Posterior cingulate gyrus (tissue), 11 donors: ENCODE data around the gene GALNT16.
"Not testable (repeated sequence)": the region's sequence is repeated elsewhere in the genome, so short reads cannot be mapped to it uniquely, and the experiment has no call there.

Experiments
- DNase-seq, 10 donors: peaks; one replicate each; pipeline versions ENCODE4 v3.0.0 to v3.0.0-alpha.2; 2020 to 2021; ENCODE audit warnings: mixed read lengths in 3 of 10
- intact Hi-C: fragments of 100-400 bp; cut with DNase I; formaldehyde crosslinking; loops from one replicate; pipeline ENCODE4 v1.15.1; 2023

GALNT16 gene

DNA sequence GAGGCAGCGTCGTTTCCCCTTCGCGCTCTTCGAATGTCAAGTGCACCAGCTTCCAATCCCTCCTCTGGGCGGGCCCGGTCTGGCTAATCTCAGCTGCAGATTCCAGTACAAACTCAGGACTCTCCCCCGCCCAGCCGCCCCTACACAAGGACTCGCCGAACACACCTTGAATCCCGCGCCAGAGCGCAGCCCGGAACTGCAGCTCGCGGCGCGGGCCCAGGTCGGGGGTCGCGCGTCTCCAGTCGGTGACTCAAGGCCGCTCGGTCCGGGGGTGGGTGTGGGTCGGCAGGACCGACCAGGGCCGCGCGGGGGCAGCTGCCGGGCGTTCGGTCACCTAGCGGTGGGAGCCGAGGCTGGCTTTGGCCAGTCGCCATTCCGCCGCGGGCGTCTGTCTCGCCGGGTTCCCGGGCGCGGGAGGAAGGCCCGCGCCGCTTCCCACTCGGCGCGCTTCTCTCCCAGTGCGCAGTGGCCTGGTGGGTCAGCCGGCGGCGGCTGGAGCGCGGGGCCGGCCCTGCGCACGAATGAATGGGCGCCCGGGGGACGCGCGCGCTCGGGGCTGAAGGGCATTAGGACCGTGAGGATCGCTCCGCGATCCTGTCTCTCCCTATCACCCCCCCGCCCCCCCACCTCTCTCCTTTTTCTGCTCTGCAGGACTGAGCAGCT is at the start of gene GALNT16:
TSS of gene GALNT16 (plus strand) at position 632 of the 663 bp plus-strand sequence. CDS start 133 bp downstream, outside the sequence.
- DNase-seq: peak in 7 of 10 donors; percentile 26 to 88 (median 58)
- intact Hi-C loops: loop anchor here (5.0 kb wide), 1 partner anchor 93 kb away; no protein-coding TSS in a partner anchor

DNA sequence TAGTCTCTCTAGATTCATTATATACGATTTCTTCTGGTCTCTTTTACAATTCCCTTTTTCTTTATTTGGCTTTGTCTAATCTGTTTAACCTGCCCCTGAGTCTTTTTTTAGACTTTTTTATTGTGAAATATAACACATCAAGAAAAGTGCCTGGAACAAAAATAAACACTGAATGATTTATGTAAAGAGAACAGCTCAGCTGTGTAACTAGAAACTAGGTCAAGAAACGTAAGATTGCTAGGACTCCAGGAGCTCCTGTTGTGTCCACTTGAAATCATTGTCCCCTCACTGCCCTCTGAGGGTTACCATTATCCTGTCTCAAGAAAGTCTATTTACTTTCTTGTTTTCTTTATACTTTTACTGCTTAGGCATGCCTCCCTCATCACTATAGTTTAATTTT is 45.6 kb upstream of the GALNT16 start:
- intact Hi-C loops: no loop called here
- DNase-seq: no peak

DNA sequence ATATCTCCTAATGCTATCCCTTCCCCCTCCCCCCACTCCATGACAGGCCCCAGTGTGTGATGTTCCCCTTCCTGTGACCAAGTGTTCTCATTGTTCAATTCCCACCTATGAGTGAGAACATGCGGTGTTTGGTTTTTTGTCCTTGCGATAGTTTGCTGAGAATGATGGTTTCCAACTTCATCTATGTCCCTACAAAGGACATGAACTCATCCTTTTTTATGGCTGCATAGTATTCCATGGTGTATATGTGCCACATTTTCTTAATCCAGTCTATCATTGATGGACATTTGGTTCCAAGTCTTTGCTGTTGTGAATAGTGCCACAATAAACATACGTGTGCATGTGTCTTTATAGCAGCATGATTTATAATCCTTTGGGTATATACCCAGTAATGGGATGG is 42.3 kb upstream of the GALNT16 start:
- DNase-seq, intact Hi-C loops: not testable (repeated sequence)

DNA sequence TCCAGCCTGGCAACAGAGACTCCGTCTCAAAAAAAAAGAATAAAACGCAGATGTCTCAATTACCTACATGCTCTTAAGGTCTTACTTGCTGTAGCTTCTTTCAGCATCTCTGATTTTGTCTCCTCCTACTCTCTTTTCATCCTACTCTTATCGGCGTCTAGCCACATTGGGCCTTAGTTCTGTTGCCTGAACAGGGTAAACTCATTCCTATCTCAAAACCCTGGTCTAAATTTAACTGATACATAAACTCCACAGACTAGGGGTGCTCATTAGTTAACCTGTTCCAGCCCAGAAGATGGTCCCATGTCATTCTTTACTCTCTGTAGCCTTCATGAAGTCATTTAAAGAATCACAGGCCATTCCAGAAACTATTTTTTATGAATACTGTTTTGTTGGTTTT is 35.0 kb upstream of the GALNT16 start:
- intact Hi-C loops: no loop called here
- no peak for DNase-seq

DNA sequence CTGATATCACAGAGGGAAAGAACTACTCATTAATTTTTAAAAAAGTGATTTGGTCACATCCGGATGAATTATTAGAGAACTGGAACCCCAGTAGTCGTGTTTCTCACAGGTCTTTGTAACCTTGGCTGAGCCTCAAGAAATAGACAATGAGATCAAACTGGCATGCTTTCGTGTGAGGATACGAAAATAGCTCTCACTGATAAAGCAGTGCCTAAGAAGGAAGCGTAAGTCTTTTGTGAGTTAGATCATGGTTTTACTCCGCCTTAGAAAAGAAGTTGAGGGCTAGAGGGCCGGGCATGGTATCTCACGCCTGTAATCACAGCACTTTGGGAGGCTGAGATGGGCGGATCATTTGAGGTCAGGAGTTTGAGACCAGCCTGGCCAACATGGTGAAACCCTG is 33.8 kb upstream of the GALNT16 start:
- no peak for DNase-seq
- intact Hi-C loops: no loop called here

DNA sequence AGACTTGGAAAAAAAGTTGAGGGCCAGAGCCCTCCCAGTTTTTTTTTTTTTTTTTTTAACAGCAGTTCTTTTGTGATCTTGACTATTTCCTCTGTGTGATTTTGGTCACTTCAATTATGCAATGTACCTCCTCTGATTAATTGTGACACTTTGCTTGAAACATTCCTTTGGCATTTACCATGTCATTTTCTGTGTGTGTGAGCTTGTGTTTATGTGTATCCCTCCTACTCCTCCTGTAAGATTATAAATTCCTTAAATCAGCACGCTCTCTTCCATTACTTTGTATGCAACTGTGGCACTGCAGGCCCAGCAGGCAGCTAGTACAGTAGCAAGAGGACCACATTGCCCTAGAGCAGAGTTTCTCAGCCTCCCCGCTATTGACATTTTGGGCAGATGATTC is 33.2 kb upstream of the GALNT16 start:
- no peak for DNase-seq
- intact Hi-C loops: no loop called here

DNA sequence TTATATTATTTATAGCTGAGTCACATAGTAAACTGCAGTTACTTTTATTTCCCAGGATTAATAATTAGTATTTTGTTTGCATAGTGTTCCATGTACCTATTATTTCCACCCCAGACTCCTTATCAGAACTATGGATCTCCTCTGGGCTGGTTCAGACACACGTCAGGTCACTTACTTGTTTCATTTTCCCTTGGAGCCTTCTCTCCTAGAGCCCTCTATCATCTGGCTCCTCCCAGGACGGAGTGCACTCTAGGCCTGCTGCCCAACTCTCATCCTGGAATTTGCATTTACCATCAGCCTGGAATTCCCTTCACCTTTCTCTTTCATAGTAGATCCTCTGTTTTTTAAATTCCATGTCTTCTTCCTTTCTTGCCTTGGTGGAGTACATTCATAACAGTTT is 28.5 kb upstream of the GALNT16 start:
- no peak for DNase-seq
- intact Hi-C loops: no loop called here

DNA sequence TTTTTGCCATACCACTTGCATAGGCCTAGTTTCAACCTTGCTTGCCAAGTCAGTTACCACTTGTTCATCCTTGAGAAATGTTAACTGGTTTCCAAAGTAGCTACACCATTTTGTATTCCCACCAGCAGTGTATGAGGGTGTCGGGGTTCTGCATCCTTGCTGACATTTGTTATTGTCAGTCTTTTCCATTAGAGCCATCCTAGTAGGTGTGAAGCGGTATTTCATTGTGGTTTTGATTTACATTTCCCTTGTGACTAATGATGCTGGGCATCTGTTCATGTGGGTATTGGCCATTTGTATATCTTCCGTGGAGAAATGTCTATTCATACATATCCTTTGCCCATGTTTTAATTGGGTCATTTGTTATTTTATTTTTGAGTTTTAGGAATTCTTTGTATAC is 27.6 kb upstream of the GALNT16 start:
- intact Hi-C loops: no loop called here
- DNase-seq: no peak

DNA sequence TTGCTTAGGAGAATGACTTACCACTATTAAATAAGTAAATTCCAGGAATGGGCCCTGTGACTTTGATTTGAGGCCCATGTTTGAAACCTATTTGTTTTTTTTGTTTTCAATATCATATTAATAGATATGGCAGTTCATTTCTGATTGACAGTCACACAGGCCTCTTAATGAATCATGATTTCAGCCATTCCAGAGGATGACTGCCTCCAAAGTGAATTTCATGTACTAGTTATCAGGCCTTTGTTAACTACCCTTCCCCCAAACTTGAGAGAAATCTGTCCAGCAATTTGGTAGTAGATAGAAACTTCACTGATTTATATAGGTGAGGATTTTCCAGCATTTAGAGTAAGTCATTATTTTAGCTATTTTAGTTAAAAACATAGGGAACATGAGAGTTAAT is 25.9 kb upstream of the GALNT16 start:
- intact Hi-C loops: no loop called here
- DNase-seq: no peak

DNA sequence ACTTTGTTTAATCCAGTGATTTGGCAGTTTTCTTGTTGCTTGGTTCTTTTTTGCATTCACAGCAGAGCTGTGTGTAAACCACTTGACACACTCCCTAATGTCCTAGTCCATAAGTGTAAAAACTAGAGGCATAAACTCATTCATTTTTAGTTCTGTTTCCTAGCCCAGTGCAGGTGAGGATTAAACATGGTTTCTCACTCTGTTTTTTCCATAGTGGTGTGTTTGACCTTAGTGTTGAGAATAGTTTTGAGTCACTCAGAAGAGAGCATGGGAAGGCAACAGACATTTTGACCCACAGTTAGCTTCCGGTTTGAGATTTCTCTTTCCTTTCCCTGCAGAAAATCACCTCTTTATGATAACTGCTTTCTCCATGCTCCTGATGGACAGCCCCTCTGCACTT is 24.2 kb upstream of the GALNT16 start:
- intact Hi-C loops: no loop called here
- DNase-seq: no peak

DNA sequence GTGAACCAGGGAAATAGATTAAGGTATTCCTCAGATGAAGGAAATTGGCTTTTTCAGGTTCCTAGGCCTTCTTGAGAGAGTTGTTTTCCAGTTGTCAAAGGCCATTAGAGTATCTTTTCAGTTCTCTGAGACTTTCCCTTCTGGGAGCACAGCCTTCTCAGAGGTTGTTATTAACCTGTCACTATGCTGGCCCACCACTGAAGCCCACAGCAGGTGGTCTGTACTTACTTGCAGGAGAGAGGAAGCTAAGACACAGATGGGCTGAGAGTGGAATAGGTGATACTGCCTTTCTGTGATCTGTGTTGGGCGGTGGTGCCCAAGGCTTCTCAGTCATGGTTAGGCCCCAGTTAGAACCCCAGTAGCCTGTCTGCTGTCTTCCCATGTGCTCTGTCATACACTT is 22.8 kb upstream of the GALNT16 start:
- no peak for DNase-seq
- intact Hi-C loops: no loop called here

DNA sequence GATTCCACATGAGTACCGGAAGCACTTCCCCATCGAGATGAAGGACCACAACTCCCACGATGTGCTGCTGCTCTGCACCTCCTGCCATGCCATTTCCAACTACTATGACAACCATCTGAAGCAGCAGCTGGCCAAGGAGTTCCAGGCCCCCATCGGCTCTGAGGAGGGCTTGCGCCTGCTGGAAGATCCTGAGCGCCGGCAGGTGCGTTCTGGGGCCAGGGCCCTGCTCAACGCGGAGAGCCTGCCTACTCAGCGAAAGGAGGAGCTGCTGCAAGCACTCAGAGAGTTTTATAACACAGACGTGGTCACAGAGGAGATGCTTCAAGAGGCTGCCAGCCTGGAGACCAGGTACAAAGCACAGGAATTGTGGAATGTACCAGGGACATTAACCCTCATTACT is 22.4 kb upstream of the GALNT16 start:
- DNase-seq: peak in 2 of 10 donors; percentile 12 to 74
- intact Hi-C loops: no loop called here

DNA sequence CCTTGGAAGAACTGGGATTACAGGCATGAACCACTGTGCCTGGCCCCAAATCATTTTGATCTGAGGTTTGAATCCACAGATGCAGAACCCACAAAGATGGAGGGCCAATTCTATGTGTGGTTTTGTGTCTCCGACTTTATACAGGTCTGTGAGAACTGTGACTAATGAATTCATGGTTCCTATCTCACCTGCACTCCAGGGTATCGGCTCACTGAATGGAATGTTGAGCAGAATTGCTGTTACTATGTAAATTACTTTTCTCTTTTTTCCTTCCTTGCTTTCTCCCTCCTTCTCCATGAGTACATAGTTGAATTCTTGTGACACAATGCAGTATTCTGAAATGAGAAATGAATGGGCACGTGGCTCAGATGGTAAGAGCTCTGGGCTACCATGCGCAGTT is 21.1 kb upstream of the GALNT16 start:
- intact Hi-C loops: no loop called here

DNA sequence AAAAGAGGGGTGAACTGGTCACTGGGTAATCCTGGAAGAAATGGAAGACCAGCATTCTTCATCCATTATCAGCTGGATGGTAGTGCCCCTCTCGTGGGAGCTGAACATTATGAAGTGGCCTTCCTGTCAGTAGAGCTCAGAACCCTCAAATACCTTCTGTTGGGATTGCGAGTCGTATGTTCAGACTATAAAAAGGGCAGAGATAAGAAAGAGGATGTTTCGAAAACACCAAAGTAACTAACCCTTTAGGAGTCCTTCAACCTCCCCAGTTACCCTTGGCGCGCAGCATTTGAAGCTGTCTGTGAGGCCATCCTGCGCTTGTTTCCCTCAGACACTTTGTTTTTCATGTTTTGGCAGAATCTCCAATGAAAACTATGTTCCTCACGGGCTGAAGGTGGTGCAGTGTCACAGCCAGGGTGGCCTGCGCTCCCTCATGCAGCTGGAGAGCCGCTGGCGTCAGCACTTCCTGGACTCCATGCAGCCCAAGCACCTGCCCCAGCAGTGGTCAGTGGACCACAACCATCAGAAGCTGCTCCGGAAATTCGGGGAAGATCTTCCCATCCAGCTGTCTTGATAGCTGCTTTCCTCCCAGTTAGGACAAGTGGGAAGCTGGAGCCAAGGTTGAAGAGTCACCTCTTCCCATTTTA is 19.3 kb upstream of the GALNT16 start:
- no peak for DNase-seq
- intact Hi-C loops: loop anchor here (5.0 kb wide), 1 partner anchor 88 kb away; the partner anchor contains the start of gene DCAF5

More for the DNA sequence above, 21.1 kb upstream of the GALNT16 start:
- no peak for DNase-seq

DNA sequence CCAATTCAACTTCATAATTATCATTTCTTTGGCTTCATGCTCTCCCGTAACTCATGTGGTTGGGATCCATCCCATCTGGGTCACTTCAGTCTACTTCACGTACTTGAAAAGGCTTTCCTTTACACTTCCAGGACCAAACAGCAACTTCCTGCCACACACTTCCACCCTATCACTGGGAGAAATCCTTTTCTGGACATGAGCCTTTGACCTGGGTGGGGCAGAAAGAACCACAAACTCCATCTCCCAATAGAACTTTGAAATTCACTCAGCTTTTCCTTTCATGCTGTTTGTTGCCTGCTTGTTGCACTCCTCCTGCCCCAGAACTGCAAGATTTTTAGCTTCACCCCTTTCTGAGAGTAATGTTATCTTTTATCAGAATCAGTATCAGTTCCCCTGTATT is 18.4 kb upstream of the GALNT16 start:
- DNase-seq: no peak
- intact Hi-C loops: loop anchor here (5.0 kb wide), 1 partner anchor 89 kb away; the partner anchor contains the start of gene DCAF5

DNA sequence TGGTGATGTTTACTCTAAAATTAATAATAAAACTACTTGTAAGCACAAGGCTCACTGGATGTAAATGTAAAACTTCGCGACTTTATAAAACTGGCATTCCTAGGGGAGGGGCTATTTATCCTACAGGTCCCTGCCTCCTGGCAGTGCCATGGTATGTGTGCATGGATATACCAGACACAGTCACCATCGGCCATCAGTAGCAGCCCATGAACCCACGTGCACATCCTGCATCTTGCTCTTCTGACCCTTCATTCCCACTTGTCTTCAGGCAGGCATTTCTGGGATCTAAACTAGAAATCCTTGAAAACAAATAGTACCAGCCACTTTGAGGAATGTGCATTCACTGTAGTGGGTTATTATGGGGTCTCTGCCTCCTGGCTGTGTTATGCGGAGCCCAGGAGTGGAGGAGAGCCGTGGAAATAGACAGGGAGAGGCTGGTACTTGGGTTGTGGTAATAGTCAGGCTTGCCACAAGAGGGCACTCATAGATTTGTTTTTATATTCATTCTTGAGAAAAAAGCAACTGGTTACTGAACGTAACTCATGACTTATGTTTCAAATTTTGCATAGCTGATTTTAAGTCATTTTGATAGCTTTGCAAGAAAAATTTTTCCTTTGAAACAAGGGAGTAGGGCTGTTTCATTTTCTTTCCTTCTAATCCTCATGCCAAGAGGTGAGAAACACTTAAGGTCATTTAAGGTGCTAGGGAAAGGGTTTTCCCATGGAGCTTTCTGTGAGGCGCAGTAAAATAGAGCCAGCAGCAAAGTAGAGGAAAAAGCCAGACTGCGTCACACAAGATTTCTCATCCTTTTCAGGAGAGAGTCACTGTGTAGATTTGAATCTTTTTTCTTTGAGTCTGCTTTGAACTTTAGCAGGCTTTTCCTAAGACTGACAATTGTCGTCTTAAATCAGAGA is 17.4 kb upstream of the GALNT16 start:
- peak in 4 of 10 donors; percentile 23 to 58 (median 40) for DNase-seq
- intact Hi-C loops: loop anchor here (1.0 to 5.0 kb wide), 3 partner anchors 90 to 218 kb away; partner anchors contain the start of gene DCAF5

DNA sequence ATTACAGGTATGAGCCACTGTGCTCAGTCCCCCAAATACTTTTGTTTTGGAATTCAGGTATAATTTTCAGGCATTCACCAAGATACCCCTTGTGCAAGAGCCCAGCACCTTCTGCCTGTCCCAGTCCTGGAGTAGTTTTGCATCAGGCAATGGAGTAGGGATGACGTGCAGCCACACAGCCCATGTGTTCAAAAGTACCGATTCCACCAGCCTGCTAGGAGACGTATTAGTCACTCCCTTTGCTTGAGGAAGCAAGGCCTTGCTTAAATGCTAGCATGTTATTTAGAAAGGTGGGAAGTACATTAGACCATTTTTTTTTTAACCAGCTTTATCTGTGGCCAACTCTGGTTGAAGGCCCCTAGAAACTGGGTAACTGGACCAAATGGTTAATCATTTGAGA is 15.0 kb upstream of the GALNT16 start:
- intact Hi-C loops: loop anchor here (5.0 kb wide), 1 partner anchor 93 kb away; the partner anchor contains the start of gene DCAF5
- DNase-seq: no peak

DNA sequence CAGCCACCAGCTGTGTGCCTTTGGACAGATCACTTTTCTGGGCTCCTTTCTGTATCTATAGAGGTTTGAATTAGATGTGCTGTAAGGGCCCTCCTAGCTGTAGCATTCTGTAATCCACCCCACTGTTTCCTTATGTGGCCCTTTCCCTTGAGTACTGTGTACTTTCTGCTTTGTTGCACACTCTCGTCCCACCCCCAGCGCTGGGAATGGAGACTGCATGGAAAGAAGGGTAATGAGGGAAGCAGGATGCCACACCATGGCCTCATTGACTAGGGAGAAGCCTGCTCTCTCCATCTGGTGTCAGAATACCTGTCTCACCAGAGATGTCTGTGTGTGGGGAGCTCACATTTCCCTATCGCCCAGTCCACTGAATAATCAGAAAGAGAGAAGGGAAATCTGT is 13.6 kb upstream of the GALNT16 start:
- DNase-seq: no peak
- intact Hi-C loops: no loop called here

DNA sequence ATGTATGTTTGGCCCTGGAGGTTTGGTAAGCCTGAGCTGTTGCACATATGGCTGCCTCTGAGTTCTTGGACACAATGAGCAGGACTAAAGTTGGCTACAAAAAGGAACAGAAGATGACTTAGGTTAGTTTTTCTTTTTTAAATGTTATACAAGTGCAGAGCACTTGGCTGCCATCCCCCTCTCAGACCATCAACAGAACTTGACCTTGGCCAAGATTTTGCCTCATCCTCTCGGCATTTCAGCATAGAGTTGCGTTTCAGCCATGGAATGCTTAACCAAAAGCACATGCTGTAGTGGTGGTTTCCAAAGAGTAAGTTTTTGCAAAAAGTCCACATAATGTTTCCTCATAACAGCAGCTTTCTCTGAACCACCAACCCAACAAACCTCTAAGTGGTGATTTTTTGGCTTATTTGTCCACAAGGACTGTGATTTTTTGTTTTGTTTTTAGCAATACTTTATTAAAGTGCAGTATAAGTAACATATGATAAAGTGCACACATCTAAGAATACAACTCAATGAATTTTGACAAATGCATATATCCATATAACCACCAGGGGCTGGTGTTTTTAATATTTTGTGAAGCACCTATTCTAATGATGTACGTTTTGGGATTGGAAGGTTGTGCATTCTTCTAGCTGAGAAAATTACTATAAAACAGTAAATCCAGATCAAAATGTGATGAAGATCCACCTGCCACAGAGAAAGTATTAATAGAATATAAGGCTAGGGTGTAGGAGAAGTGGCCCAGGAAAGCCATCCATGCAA is 12.1 kb upstream of the GALNT16 start:
- no peak for DNase-seq
- intact Hi-C loops: no loop called here

DNA sequence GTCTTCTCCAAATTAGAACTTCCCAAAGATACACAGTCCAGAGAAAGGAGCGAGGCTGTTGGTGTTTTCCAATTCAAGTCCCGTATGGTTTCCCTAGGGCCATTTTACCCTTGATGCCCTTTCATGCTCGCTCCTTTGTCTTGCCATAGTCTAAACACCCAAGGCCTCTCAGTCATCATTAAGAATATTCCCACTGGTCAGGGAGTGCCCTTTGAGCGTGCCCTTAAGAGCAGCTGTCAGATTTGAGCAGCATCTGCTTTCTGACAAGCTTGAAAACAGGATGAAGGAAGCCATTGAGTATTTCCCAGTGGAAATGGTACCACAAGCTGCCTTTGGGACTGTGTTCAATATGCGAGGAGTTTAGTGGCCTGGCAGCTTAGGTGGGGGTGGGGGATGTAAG is 10.4 kb upstream of the GALNT16 start:
- DNase-seq: no peak
- intact Hi-C loops: no loop called here
